GM19025 (cell line): ENCODE measurements around the gene SMAD2.
"Not testable (repeated sequence)": the region's sequence is repeated elsewhere in the genome, so short reads cannot be mapped to it uniquely, and the experiment has no call there.

Experiments used
- ATAC-seq: cut with Tn5 transposase; IDR thresholded peaks from one replicate; pipeline ENCODE4 v1.9.1; 2021; ENCODE audit warnings: mild to moderate bottlenecking, low read depth, moderate library complexity; ENCODE audit not compliant: unreplicated experiment

Gene SMAD2

DNA sequence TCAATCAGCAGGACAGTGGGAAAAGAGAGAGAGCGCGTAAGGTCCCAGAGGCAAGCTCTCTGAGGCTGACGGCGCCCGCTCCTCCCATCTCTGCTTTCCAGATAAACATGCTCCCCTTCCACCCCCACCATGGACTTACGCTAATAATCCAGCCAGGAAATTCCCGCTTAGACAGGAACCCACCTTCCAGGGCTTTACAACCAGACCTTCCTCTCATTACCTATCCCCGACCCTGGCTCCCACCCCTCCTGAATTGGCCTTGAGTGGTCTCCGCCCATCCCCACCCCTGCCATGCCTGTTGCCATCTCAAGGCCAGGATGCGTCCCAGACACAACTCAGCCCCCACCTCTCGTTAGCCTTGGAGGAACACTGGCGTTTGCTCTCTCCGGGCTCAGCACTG, 131.1 kb downstream of the SMAD2 start:
- no peak for ATAC-seq

GRCh38 chr18:47798366-47798765, 132.1 kb downstream of the SMAD2 start:
- ATAC-seq: no peak

- ATAC-seq: no peak
Measured at GRCh38 chr18:47797126-47797525, 133.3 kb downstream of the SMAD2 start.

- ATAC-seq: no peak
Measured at GRCh38 chr18:47795434-47795814, 135.0 kb downstream of the SMAD2 start.

GRCh38 chr18:47794725-47795433, 135.6 kb downstream of the SMAD2 start:
- ATAC-seq: no peak

DNA sequence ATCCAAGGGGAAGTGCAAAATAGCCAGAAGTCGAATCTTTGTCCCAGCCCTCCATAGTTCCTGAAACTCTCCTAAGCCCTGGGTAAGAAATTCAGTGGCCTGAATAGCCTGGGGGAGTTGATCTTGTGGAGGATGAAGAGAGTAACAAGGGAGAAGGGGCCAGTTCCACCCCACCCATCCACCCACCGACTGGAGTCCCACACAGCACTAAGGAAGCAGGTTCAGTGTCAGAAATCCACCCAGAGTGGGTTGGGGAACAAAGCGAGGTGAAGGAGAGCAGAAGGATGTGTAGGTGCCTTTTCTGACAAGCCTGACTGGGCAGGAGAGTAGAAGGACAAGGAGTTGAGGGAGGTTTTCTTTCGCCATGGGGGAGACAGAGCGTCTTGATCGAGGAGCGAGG, 136.8 kb downstream of the SMAD2 start:
- no peak for ATAC-seq

GRCh38 chr18:47791461-47791985, 138.9 kb downstream of the SMAD2 start:
- no peak for ATAC-seq

GRCh38 chr18:47790036-47790435, 140.4 kb downstream of the SMAD2 start:
- no peak for ATAC-seq

DNA sequence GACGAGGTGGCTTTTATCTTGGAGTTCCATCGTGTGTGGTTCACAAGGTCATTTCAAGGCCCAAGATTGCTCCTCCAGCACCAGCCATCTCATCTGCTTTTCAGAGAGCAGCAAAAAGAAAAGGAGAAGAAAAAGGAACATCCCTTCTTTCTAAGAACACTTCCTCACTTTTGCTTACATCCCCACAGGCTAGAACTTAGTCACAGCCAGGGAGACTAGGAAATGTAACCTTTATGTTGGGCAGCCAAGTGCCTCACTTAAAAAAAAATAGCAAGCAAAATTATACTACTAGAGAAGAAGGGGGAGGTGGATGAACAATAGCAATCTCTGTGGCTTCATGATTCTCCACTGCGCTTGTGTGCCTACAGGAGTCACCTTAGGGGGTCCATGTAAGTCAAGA, 141.8 kb downstream of the SMAD2 start:
- ATAC-seq: no peak

- ATAC-seq: no peak
Measured at GRCh38 chr18:47781561-47781960, 148.9 kb downstream of the SMAD2 start.

DNA sequence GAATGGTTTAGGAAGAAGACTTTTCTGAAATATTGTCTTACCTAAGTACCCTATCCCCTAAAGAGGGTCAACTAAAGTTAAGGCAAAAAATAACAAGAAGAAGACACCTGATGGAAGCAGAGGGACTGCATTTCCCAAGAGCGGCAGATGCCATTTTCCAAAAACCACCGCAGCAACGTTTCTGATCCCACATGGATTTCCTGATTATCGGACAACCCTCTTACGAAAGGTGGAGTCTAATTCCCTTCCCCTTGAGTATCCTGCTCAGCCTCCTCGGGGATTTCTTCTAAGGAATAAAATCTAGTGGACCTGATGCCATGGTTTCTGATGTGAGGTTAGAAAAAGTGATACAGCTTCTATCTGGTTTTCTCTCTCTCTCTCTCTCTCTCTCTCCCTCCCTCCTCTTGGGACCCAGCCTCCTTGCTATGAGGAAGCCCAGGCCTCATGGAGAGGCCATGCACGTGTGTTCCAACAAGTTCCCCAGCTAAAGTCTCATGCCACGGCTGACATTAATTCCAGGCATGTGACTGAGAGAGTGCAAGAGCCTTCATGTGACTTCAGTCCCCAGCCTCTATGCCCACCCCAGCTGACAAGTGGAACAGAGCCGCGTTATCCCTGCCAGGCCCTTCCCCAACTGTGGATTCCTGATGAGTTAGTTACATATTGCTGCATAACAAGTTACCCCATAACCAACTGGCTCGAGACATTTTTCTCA, 150.3 kb downstream of the SMAD2 start:
- no peak for ATAC-seq

DNA sequence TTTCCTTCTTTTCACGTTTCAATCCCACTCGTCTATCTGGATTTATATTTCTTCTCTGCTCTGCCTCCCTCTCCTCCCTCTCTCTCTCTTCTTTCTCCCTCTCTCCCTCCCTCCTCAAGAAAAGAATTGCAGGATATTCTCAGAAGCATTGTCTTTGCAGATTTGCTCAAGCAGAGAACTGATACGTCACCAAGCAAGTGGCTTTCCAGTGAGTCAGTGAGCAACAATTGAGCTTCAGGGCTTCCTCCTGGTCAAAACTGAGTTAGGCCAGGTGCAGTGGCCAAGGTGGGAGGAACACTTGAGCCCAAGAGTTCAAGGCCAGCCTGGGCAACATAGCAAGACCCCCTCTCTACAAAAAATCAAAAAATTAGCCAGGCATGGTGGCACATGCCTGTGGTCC, 151.1 kb downstream of the SMAD2 start:
- no peak for ATAC-seq

GRCh38 chr18:47777626-47778025, 152.8 kb downstream of the SMAD2 start:
- ATAC-seq: no peak

DNA sequence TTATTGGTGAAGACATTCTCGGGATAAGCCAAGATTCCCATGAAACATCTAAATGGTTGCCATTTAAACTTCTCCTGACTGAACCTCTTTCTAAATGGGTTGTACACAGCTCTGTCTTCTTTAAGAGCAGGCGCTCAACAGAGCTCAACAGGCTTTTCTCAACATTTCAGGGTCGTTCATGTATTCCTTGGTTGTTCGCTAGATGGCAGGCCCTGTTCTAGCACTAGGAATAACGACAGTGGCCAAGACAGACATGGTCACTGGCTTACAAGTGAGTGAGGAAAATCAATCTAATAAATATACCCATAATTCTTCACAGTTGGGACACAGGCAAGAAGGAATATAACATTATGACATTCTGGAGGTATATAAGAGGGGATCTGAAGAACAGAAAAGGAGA, 154.5 kb downstream of the SMAD2 start:
- no peak for ATAC-seq

DNA sequence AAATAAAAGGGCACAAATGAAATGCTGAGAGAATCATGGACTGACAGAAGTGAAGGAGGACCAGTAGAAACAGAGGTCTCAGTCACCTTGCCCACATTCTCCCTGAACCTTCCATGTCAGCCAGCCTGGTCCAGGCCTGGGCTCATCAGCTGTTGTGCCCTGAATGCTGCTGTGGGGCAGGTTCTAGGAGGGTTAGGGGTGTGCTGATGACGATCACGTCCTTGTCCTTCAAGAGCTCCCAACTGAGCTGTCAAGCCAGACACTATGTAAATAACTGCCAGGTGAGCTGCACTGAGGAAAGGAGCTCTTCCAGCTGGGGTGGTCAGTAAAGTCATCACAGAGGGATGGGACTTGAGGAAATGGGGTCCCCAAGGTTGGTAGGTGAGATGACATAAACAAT, 156.5 kb downstream of the SMAD2 start:
- ATAC-seq: no peak

GRCh38 chr18:47772374-47773248, 157.8 kb downstream of the SMAD2 start:
- ATAC-seq: no peak

DNA sequence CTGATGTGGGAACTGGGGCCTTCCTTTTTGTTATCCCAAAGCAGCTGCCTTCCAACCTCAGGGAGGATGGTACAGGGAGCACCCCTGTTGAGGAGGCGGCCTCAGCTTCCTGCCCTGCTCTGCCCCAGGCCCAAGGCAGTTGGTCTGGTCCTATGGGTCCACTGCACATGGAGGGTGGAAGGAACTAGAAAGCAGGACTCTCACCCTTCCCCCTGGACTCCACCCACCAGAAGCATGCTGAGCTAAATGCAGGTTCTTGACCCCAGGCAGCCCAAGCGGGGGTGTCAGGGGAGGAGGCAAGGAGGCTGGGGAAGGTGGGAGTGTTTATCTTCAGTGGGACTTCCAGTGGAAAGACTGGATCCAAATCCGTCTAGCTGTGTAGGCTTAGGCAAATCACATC, 158.5 kb downstream of the SMAD2 start:
- ATAC-seq: no peak

- ATAC-seq: no peak
Measured at GRCh38 chr18:47767699-47768098, 162.8 kb downstream of the SMAD2 start.

DNA sequence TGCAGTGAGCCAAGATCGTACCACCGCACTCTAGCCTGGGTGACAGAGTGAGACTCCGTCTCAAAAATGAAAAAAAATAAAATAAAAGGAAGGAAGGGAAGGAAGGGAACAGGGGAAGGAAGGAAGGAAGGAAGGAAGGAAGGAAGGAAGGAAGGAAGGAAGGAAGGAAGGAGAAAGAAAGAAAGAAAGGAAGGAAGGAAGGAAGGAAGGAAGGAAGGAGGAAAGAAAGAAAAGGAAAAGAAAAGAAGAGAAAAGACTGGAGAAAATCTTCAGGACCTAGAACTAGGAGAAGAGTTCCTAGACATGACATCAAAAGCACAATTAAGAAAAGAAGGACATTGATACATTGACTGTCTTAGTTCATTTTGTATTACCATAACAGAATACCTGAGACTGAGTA, 163.3 kb downstream of the SMAD2 start:
- ATAC-seq: not testable (repeated sequence)
